Suprapubic skin (tissue), 4 donors: ENCODE measurements around the gene OAF. TPM values are rescaled to one million over a fixed set of nuclear protein-coding genes. Genes with fewer than 3 reads are reported as not detected.

Experiments used
- DNase-seq, 2 donors: peaks; one replicate each; pipeline ENCODE4 v3.0.0-alpha.2; 2019; ENCODE audit warnings: low spot score in 2 of 2
- H3K27ac ChIP-seq: fragments of 200-600 bp; sonication (generic); one replicate; pipeline ENCODE4 v1.5.1; 2019
- H3K27me3 ChIP-seq: fragments of 200-600 bp; sonication (generic); one replicate; pipeline ENCODE4 v1.5.1; 2019
- H3K36me3 ChIP-seq: fragments of 200-600 bp; sonication (generic); one replicate; pipeline ENCODE4 v1.5.1; 2019
- H3K4me1 ChIP-seq: fragments of 200-600 bp; sonication (generic); one replicate; pipeline ENCODE4 v1.5.1; 2019
- H3K4me3 ChIP-seq: fragments of 200-600 bp; sonication (generic); one replicate; pipeline ENCODE4 v1.5.1; 2019; ENCODE audit warnings: mild to moderate bottlenecking
- H3K9me3 ChIP-seq: fragments of 200-600 bp; sonication (generic); one replicate; pipeline ENCODE4 v1.5.1; 2019
- CTCF ChIP-seq, 2 donors: fragments of 200-600 bp in 1 of 2; fragments of 450-650 bp in 1 of 2; sonication (generic) in 1 of 2; IDR thresholded peaks; one replicate each; pipeline ENCODE4 v1.5.1; 2016 to 2019; ENCODE audit warnings: antibody characterized with exemption in 2 of 2, mild to moderate bottlenecking in 1 of 2, moderate library complexity in 1 of 2
- EP300 ChIP-seq: sonication (generic); formaldehyde crosslinking; IDR thresholded peaks from one replicate; pipeline ENCODE4 v1.6.1; 2017; ENCODE audit warnings: antibody characterized with exemption
- POLR2A ChIP-seq, 2 donors: fragments of 450-650 bp; IDR thresholded peaks; one replicate each; pipeline ENCODE4 v1.6.1; 2017; ENCODE audit warnings: antibody characterized with exemption in 2 of 2, mild to moderate bottlenecking in 2 of 2, moderate library complexity in 2 of 2
- POLR2AphosphoS5 ChIP-seq, 3 donors: sonication (generic); formaldehyde crosslinking; IDR thresholded peaks; one replicate each; pipeline ENCODE4 v1.6.1; 2017; ENCODE audit warnings: antibody characterized with exemption in 3 of 3
- WGBS: methylation state at CpG from one replicate; pipeline ENCODE4 v1.1.5; 2018; 5-methylcytosine and 5-hydroxymethylcytosine counted together
- total RNA-seq, 4 donors: library from RNA; depleted of rRNA; stranded (reverse); fragments of >200 nt; gene quantifications; one replicate each; pipeline ENCODE4 v1.1.0, GENCODE V29; 2016

The OAF gene
- total RNA-seq, 4 donors from 2014 or later = 5.0 to 13.0 (median 10.8) TPM

GRCh38 chr11:120217526-120217925 lies 6.7 kb downstream of the OAF start:
- H3K9me3 ChIP-seq = no peaks in the 10 kb centered on the region
- TF ChIP-seq POLR2AphosphoS5 (IDR thresholded peaks at IDR 0.05) (no peak), CTCF (IDR thresholded peaks at IDR 0.05) (no peak), EP300 (no peak), POLR2A (IDR thresholded peaks at IDR 0.05) (no peak)
- no peaks in the 10 kb centered on the region for H3K36me3 ChIP-seq
- peaks cover 77% of the 10 kb centered on the region for H3K4me1 ChIP-seq
- no peaks in the 10 kb centered on the region for H3K27me3 ChIP-seq
- peak overlapping the region; percentile 40 for H3K27ac ChIP-seq
- WGBS = 84% methylated on average over 12 of the region's 12 CpGs
- no peak overlapping the region for H3K4me3 ChIP-seq
- no peak for DNase-seq

- Histone ChIP-seq H3K4me3 (no peak overlapping the region), H3K9me3 (no peaks in the 10 kb centered on the region), H3K4me1 (peaks cover 78% of the 10 kb centered on the region), H3K27ac (peak overlapping the region; percentile 40), H3K36me3 (no peaks in the 10 kb centered on the region), H3K27me3 (no peaks in the 10 kb centered on the region)
- WGBS = 82% methylated on average over 7 of the region's 12 CpGs
- no peak for DNase-seq
- TF ChIP-seq EP300 = no peak
- no peak for TF ChIP-seq POLR2AphosphoS5 (IDR thresholded peaks at IDR 0.05)
- TF ChIP-seq POLR2A (IDR thresholded peaks at IDR 0.05) = no peak
- no peak for TF ChIP-seq CTCF (IDR thresholded peaks at IDR 0.05)
These were observed 7.3 kb downstream of the OAF start for GRCh38 chr11:120217941-120218694.

GRCh38 chr11:120218695-120219033 lies 7.8 kb downstream of the OAF start:
- TF ChIP-seq EP300 = no peak
- TF ChIP-seq CTCF (IDR thresholded peaks at IDR 0.05) = no peak
- TF ChIP-seq POLR2AphosphoS5 (IDR thresholded peaks at IDR 0.05) = no peak
- TF ChIP-seq POLR2A (IDR thresholded peaks at IDR 0.05) = no peak
- DNase-seq = no peak

GRCh38 chr11:120219232-120219937 lies 8.6 kb downstream of the OAF start:
- Histone ChIP-seq H3K27ac (peak overlapping the region; percentile 43), H3K4me1 (peaks cover 82% of the 10 kb centered on the region), H3K9me3 (no peaks in the 10 kb centered on the region), H3K36me3 (no peaks in the 10 kb centered on the region), H3K4me3 (no peak overlapping the region), H3K27me3 (no peaks in the 10 kb centered on the region)
- WGBS = 62% methylated on average over 10 of the region's 13 CpGs
- no peak for TF ChIP-seq POLR2A (IDR thresholded peaks at IDR 0.05)
- TF ChIP-seq POLR2AphosphoS5 (IDR thresholded peaks at IDR 0.05) = no peak
- TF ChIP-seq CTCF (IDR thresholded peaks at IDR 0.05) = no peak
- no peak for TF ChIP-seq EP300
- no peak for DNase-seq

More at GRCh38 chr11:120218695-120219033, 7.8 kb downstream of the OAF start:
- Histone ChIP-seq H3K27ac (peak overlapping the region; percentile 40), H3K36me3 (no peaks in the 10 kb centered on the region), H3K9me3 (no peaks in the 10 kb centered on the region), H3K27me3 (no peaks in the 10 kb centered on the region), H3K4me1 (peaks cover 76% of the 10 kb centered on the region), H3K4me3 (no peak overlapping the region)
- 61% methylated on average over 10 of the region's 10 CpGs for WGBS
